Heart left ventricle (tissue), 16 donors: ENCODE results near the gene ADGRD1. TPM values are rescaled to one million over a fixed set of nuclear protein-coding genes. Genes with fewer than 3 reads are reported as not detected.

Experiments
- ATAC-seq, 4 donors: fragments of 200-7000 bp; cut with Tn5 transposase; one replicate each; pipeline ENCODE4 v1.9.1; 2020 to 2022; ENCODE audit warnings: moderate library complexity in 4 of 4, mild to moderate bottlenecking in 3 of 4, moderate number of reproducible peaks in 1 of 4
- DNase-seq, 5 donors: peaks; one replicate each; pipeline ENCODE4 v3.0.0-alpha.2; 2020
- H3K27ac ChIP-seq, 12 donors: fragments of 200-600 bp; sonication (generic) in 4 of 12; one replicate each; pipeline versions ENCODE4 v1.5.0 to v1.8.0; 2016 to 2022; ENCODE audit warnings: mild to moderate bottlenecking in 2 of 12
- H3K27me3 ChIP-seq, 9 donors: fragments of 200-600 bp; sonication (generic) in 2 of 9; one replicate each; pipeline versions ENCODE4 v1.5.1 to v1.8.0; 2016 to 2022; ENCODE audit warnings: mild to moderate bottlenecking in 3 of 9
- H3K36me3 ChIP-seq, 9 donors: fragments of 200-600 bp; sonication (generic) in 2 of 9; one replicate each; pipeline versions ENCODE4 v1.5.0 to v1.8.0; 2018 to 2022; ENCODE audit warnings: mild to moderate bottlenecking in 2 of 9
- H3K4me1 ChIP-seq, 12 donors: fragments of 200-600 bp; sonication (generic) in 4 of 12; one replicate each; pipeline versions ENCODE4 v1.5.0 to v1.8.0; 2016 to 2022; ENCODE audit warnings: mild to moderate bottlenecking in 3 of 12
- H3K4me3 ChIP-seq, 12 donors: fragments of 200-600 bp; sonication (generic) in 4 of 12; one replicate each; pipeline versions ENCODE4 v1.5.0 to v1.8.0; 2017 to 2022; ENCODE audit warnings: mild to moderate bottlenecking in 9 of 12, moderate library complexity in 4 of 12
- H3K9me3 ChIP-seq, 12 donors: fragments of 200-600 bp; sonication (generic) in 4 of 12; one replicate each; pipeline versions ENCODE4 v1.5.0 to v1.8.0; 2016 to 2022; ENCODE audit warnings: mild to moderate bottlenecking in 1 of 12
- CTCF ChIP-seq, 12 donors: fragments of 200-600 bp; sonication (generic) in 4 of 12; IDR thresholded peaks; one replicate each; pipeline versions ENCODE4 v1.5.0 to v1.8.0; 2018 to 2022; ENCODE audit warnings: antibody characterized with exemption in 12 of 12, mild to moderate bottlenecking in 5 of 12
- POLR2A ChIP-seq, 2 donors: fragments of 450-650 bp; IDR thresholded peaks; one replicate each; pipeline ENCODE4 v1.6.1; 2017; ENCODE audit warnings: antibody characterized with exemption in 2 of 2, mild to moderate bottlenecking in 2 of 2, moderate library complexity in 2 of 2
- WGBS, 4 donors: extraction: QIAGEN DNeasy Blood & Tissue Kit in 2 of 4; methylation state at CpG; one replicate each; pipeline versions ENCODE4 v1.1.5 to v1.1.7; 2013 to 2018; 5-methylcytosine and 5-hydroxymethylcytosine counted together
- intact Hi-C, 10 donors: fragments of 100-400 bp; cut with DNase I; formaldehyde crosslinking; loops; one replicate each; pipeline versions ENCODE4 v1.11.1 to v1.14.2; 2022
- polyA plus RNA-seq, 2 donors: library from polyadenylated mRNA; stranded (reverse); fragments of 200-250 nt; gene quantifications; one replicate each; pipeline ENCODE4 v1.2.3, GENCODE V29; 2013
- total RNA-seq, 9 donors: library from RNA; depleted of rRNA in 2 of 9; stranded (reverse); fragments of >200 nt in 2 of 9; fragmentation: NEBNext Ultra II Directional in 3 of 9; extraction: Animal tissue kit (Norgen Biotek cat#: 25700) in 3 of 9; gene quantifications; one replicate each; pipeline versions ENCODE4 v1.1.0 to v1.2.4, GENCODE V29; 2016 to 2023
- donor health status: ischemic (EF 13 %, LVEDD 7.1; RV severe dilation, severe dysfunction).
- donor health status: healthy with polysubstance abuse.
- donor health status: DM: no; HTN: yes; CAD: no.
- donor health status: DM: no; HTN: no; CAD: no.
- donor health status: ischemic (EF 25% LVEDD 6.9; RV normal size, moderate dysfunction).
- donor health status: ischemic (EF 25% LVEDD 5.7; RV mildly dilated, moderate dysfunction).
- donor health status: healthy.
- donor health status: DM: yes; HTN: yes; CAD: no.
- donor health status: ischemic (EF 35%, LVEDD 5.7; RV mildly dilated, moderate dysfunction).
- donor health status: nonischemic (EF 11% LVEDD 7.7; RV severe dilation, severe dysfunction).
- donor health status: DM: yes; HTN: yes; CAD: no.
- donor health status: PGD.
- donor health status: ischemic (EF 29% LVEDD 5.4; RV normal size, mild dysfunction).
- donor health status: nonischemic (EF 23%, LVEDD 6.1; RV moderate dilation, normal function).

Gene ADGRD1
- total and polyA plus RNA-seq, 11 donors, result 22.7 to 109 (median 66.3) TPM

- intact Hi-C loops, result no loop called here
- Histone ChIP-seq H3K4me3 (no peak overlapping the region), H3K9me3 (peaks cover 0 to 5% (median 0%) of the 10 kb centered on the region in 12 donors), H3K27me3 (no peaks in the 10 kb centered on the region), H3K36me3 (peaks cover 0 to 26% (median 0%) of the 10 kb centered on the region in 9 donors), H3K27ac (peak overlapping the region in 6 of 12 donors; percentile 54 to 86 (median 64)), H3K4me1 (peaks cover 0 to 19% (median 14%) of the 10 kb centered on the region in 12 donors)
- TF ChIP-seq POLR2A (IDR thresholded peaks at IDR 0.05) (no peak), CTCF (IDR thresholded peaks at IDR 0.05) (no peak)
- ATAC-seq (no peak), DNase-seq (peak in 2 of 5 donors; percentile 3 to 12)
- 71 to 90% (median 82%) methylated on average over 8 of the region's 8 CpGs for WGBS, 4 donors
Measured at GRCh38 chr12:131075611-131076010, 121.9 kb downstream of the ADGRD1 start.

GRCh38 chr12:131076296-131076695 is 122.6 kb downstream of the ADGRD1 start:
- 94 to 99% (median 95%) methylated on average over 3 of the region's 3 CpGs for WGBS, 4 donors
- Histone ChIP-seq H3K36me3 (peaks cover 0 to 26% (median 0%) of the 10 kb centered on the region in 9 donors), H3K4me3 (no peak overlapping the region), H3K4me1 (peaks cover 0 to 19% (median 14%) of the 10 kb centered on the region in 12 donors), H3K9me3 (peaks cover 0 to 5% (median 0%) of the 10 kb centered on the region in 12 donors), H3K27ac (no peak overlapping the region), H3K27me3 (no peaks in the 10 kb centered on the region)
- intact Hi-C loops, result no loop called here
- peak in 1 of 4 donors; percentile 5 for ATAC-seq
- peak in 3 of 5 donors; percentile 3 to 23 (median 10) for DNase-seq
- TF ChIP-seq CTCF (IDR thresholded peaks at IDR 0.05) (no peak), POLR2A (IDR thresholded peaks at IDR 0.05) (no peak)

GRCh38 chr12:131076791-131077747 is 123.4 kb downstream of the ADGRD1 start:
- peaks cover 0 to 26% (median 0%) of the 10 kb centered on the region in 9 donors for H3K36me3 ChIP-seq
- no peaks in the 10 kb centered on the region for H3K27me3 ChIP-seq
- H3K9me3 ChIP-seq, result peaks cover 0 to 5% (median 0%) of the 10 kb centered on the region in 12 donors
- 84 to 88% (median 85%) methylated on average over 23 to 25 of the region's 25 CpGs for WGBS, 4 donors
- no peak overlapping the region for H3K27ac ChIP-seq
- TF ChIP-seq POLR2A (IDR thresholded peaks at IDR 0.05), result no peak
- TF ChIP-seq CTCF (IDR thresholded peaks at IDR 0.05), result no peak
- DNase-seq (peak in 3 of 5 donors; percentile 4 to 40 (median 16)), ATAC-seq (no peak)
- intact Hi-C loops, result no loop called here
- H3K4me1 ChIP-seq, result peaks cover 0 to 19% (median 14%) of the 10 kb centered on the region in 12 donors
- H3K4me3 ChIP-seq, result no peak overlapping the region

- 65 to 78% (median 72%) methylated on average over 11 of the region's 11 CpGs for WGBS, 4 donors
- DNase-seq, result peak in 3 of 5 donors; percentile 1 to 31 (median 7)
- peaks cover 0 to 19% (median 14%) of the 10 kb centered on the region in 12 donors for H3K4me1 ChIP-seq
- no peaks in the 10 kb centered on the region for H3K27me3 ChIP-seq
- peaks cover 0 to 5% (median 0%) of the 10 kb centered on the region in 12 donors for H3K9me3 ChIP-seq
- H3K27ac ChIP-seq, result no peak overlapping the region
- TF ChIP-seq POLR2A (IDR thresholded peaks at IDR 0.05) (no peak), CTCF (IDR thresholded peaks at IDR 0.05) (no peak)
- ATAC-seq, result no peak
- peaks cover 0 to 33% (median 0%) of the 10 kb centered on the region in 9 donors for H3K36me3 ChIP-seq
- no peak overlapping the region for H3K4me3 ChIP-seq
- intact Hi-C loops, result no loop called here
Measured at GRCh38 chr12:131077931-131078391, 124.3 kb downstream of the ADGRD1 start.
